K562 (cell line): ENCODE measurements around the gene TMEM242. TPM values are rescaled to one million over a fixed set of nuclear protein-coding genes. Genes with fewer than 3 reads are reported as not detected.

Experiments used
- DMBX1 ChIP-seq: fragments of 250-450 bp; sonication (Bioruptor Pico); IDR thresholded peaks from 2 replicates; pipeline ENCODE4 v1.8.0; 2022; ENCODE audit warnings: inconsistent platforms, mild to moderate bottlenecking, moderate library complexity, borderline replicate concordance
- EP300 ChIP-seq: IDR thresholded peaks from 2 replicates; pipeline ENCODE4 v1.6.1; 2012; ENCODE audit warnings: low read length, improper control_type of control experiment
- JUND ChIP-seq, 2 experiments: IDR thresholded peaks; 2 replicates in 1 of 2; 3 replicates in 1 of 2; pipeline ENCODE4 v1.6.1; 2011; ENCODE audit warnings: borderline replicate concordance in 2 of 2, low read depth in 2 of 2, low read length in 2 of 2, improper control_type of control experiment in 1 of 2, missing biosample characterization in 1 of 2, missing genetic modification characterization in 1 of 2, missing genetic modification reagents in 1 of 2
- KDM1A ChIP-seq, 2 experiments: fragments of 450-650 bp; IDR thresholded peaks; 2 replicates each; pipeline ENCODE4 v1.6.1; 2016; ENCODE audit warnings: mild to moderate bottlenecking in 2 of 2
- NFE2L1 ChIP-seq: fragments of 450-650 bp; IDR thresholded peaks from 2 replicates; pipeline ENCODE4 v1.6.1; 2016; ENCODE audit warnings: missing genetic modification characterization, low read depth, mild to moderate bottlenecking, missing compliant biosample characterization, moderate library complexity, borderline replicate concordance
- RAD21 ChIP-seq, 2 experiments: fragments of 250-450 bp in 1 of 2; fragments of 450-650 bp in 1 of 2; sonication (Bioruptor Pico) in 1 of 2; formaldehyde crosslinking in 1 of 2; IDR thresholded peaks in 1 of 2; conservative IDR thresholded peaks in 1 of 2; 2 replicates each; pipeline versions ENCODE4 v1.4.0 to v1.8.0; 2020 to 2022; ENCODE audit warnings: mild to moderate bottlenecking in 2 of 2, moderate library complexity in 1 of 2
- RBFOX2 ChIP-seq: fragments of 200-400 bp; formaldehyde crosslinking; IDR thresholded peaks from 2 replicates; pipeline ENCODE4 v1.6.1; 2017; ENCODE audit warnings: low read depth, mild to moderate bottlenecking, low read length, moderate library complexity
- SIRT6 ChIP-seq: IDR thresholded peaks from one replicate; pipeline ENCODE4 v1.6.1; 2012; ENCODE audit warnings: low read depth, mild to moderate bottlenecking, control low read depth, inconsistent platforms, low read length, moderate library complexity
- SUPT5H ChIP-seq: fragments of 450-650 bp; IDR thresholded peaks from 2 replicates; pipeline ENCODE4 v1.6.1; 2016
- ZNF146 ChIP-seq: IDR thresholded peaks from one replicate; pipeline ENCODE4 v1.6.1; 2018; ENCODE audit warnings: missing compliant biosample characterization; ENCODE audit not compliant: unreplicated experiment
- ZNF175 ChIP-seq: fragments of 200-800 bp; sonication (Bioruptor generic); IDR thresholded peaks from 2 replicates; pipeline ENCODE4 v1.6.1; 2016; ENCODE audit warnings: low read depth, mild to moderate bottlenecking, missing genetic modification characterization, missing compliant biosample characterization
- ZNF3 ChIP-seq: fragments of 250-450 bp; sonication (Bioruptor Pico); IDR thresholded peaks from 2 replicates; pipeline ENCODE4 v1.5.0; 2021; ENCODE audit warnings: mild to moderate bottlenecking, moderate library complexity
- polyA plus RNA-seq, 8 experiments: library from polyadenylated mRNA; depleted of rRNA in 4 of 8; stranded (reverse) in 5 of 8; unstranded in 3 of 8; fragments of >200 nt; fragmentation: Nextera tagmentation in 2 of 8; fragmentation: Illumina TruSeq in 1 of 8; extraction: Ambion mirVana in 2 of 8; extraction: Trizol in 1 of 8; gene quantifications; 2 replicates each; pipeline versions ENCODE4 v1.2.1 to v1.2.3, GENCODE V29; 2011 to 2014; ENCODE audit warnings: inconsistent platforms in 1 of 8, missing spikeins in 1 of 8
- total RNA-seq, 7 experiments: library from RNA; depleted of rRNA in 6 of 7; stranded (reverse); fragments of >200 nt in 6 of 7; fragmentation: Illumina TruSeq in 2 of 7; extraction: Trizol in 2 of 7; gene quantifications; 2 replicates each; pipeline versions ENCODE4 v1.2.1 to v1.2.3, GENCODE V29; 2011 to 2021; ENCODE audit warnings: low replicate concordance in 1 of 7
- TF ChIP-seq, protein P1 (sequence below), 2 experiments: IDR thresholded peaks; 2 replicates each; pipeline ENCODE4 v1.6.1; 2011; ENCODE audit warnings: borderline replicate concordance in 1 of 2, control low read depth in 1 of 2, low read depth in 1 of 2, low read length in 1 of 2, mild to moderate bottlenecking in 1 of 2, mixed read lengths in 1 of 2, moderate library complexity in 1 of 2; ENCODE audit not compliant: insufficient read depth in 1 of 2, insufficient read length in 1 of 2, poor library complexity in 1 of 2, severe bottlenecking in 1 of 2; ENCODE audit errors: extremely low read depth in 1 of 2
- TF ChIP-seq, protein P2 (sequence below), 2 experiments: fragments of 450-650 bp in 1 of 2; sonication (generic) in 1 of 2; formaldehyde crosslinking in 1 of 2; IDR thresholded peaks; 2 replicates each; pipeline versions ENCODE4 v1.7.1 to v1.9.0; 2016 to 2022; ENCODE audit warnings: inconsistent platforms in 1 of 2, mild to moderate bottlenecking in 1 of 2, missing genetic modification reagents in 1 of 2

The TMEM242 gene
- total and polyA plus RNA-seq, 9 of the 15 experiments (the other 6 are each of a cell fraction or from before 2014, with no cell fraction given), result 9.5 to 35.3 (median 16.5) TPM

DNA sequence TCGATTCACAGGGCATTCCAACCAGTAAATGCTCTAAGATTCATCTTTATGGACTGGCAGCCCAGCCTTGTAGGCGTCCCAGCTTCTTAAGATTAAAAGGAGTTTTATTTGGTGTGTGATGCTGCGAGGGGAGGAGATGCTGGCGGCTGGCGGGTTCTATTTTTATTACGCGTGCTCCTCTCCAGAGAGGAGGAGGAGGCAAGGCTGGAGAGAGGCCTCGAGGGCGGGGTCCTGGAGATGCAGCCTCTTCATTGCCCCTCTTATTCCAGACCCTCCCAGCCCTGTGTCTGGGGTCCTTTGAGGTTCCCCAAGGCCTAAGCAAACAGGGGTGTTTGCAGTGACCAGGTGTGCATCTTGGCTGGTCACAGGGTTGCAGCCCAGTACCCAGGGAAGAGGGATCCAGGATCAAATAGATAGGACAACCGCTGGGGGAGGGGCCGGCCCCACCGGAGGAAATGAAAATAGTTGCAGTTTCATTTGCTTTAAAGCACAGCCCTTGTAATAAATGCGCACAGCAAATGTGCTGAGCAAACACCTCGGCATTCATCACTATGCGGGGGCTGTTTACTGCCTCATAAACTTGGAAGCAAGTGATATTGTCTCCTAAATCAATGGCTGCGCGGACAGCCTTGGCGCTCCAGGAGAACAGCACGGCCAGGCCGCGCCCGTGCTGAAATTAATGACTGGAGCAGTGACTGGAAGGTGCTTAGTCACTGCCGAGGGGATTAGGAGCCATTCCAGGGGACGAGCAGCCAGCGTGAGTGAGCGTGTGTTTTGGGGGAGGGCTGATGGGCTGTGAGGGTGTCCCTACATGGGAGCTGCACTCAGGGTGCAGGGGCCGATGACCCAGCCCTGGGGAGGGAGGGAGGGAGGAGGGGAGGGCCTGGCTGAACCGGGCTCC lies 83.0 kb downstream of the TMEM242 start (continued):
- TF ChIP-seq JUND (IDR thresholded peaks at IDR 0.05; ENCODE audit: borderline replicate concordance, low read depth, low read length) (peak; percentile 77), JUND (tag; IDR thresholded peaks at IDR 0.05; ENCODE audit: borderline replicate concordance, low read depth, low read length) (peak; percentile 48; the same call in 1 of the 3 replicates), NFE2L1 (peak; percentile 40; the same call in 1 of the 2 replicates), DMBX1 (CRISPR knock-in tag) (0 out of 2 replicates have a peak, but pooled peaks have one; percentile 33), ZNF175 (CRISPR knock-in tag) (0 out of 2 replicates have a peak, but pooled peaks have one; percentile 20), ZNF3 (no peak), RAD21 (CRISPR knock-in tag; conservative IDR thresholded peaks at IDR 0.05 in 1 of 2, IDR thresholded peaks at IDR 0.05 in 1 of 2) (peak in 1 of 2 experiments; percentile 8; a peak in 1 of 4 replicates), KDM1A (IDR thresholded peaks at IDR 0.05) (peak in 1 of 2 experiments; percentile 78; a peak in 3 of 4 replicates), EP300 (peak; percentile 21; the same call in 1 of the 2 replicates), RBFOX2 (peak; percentile 70), SUPT5H (0 out of 2 replicates have a peak, but pooled peaks have one; percentile 28), ZNF146 (CRISPR knock-in tag) (no peak), SIRT6 (no peak)
- TF ChIP-seq, protein P1, sequence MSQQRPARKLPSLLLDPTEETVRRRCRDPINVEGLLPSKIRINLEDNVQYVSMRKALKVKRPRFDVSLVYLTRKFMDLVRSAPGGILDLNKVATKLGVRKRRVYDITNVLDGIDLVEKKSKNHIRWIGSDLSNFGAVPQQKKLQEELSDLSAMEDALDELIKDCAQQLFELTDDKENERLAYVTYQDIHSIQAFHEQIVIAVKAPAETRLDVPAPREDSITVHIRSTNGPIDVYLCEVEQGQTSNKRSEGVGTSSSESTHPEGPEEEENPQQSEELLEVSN (IDR thresholded peaks at IDR 0.05; ENCODE audit: borderline replicate concordance in 1 of 2, extremely low read depth in 1 of 2, insufficient read depth in 1 of 2, insufficient read length in 1 of 2, low read depth in 1 of 2, low read length in 1 of 2, poor library complexity in 1 of 2, severe bottlenecking in 1 of 2), result peak; percentile 43 to 52
- TF ChIP-seq, protein P2, sequence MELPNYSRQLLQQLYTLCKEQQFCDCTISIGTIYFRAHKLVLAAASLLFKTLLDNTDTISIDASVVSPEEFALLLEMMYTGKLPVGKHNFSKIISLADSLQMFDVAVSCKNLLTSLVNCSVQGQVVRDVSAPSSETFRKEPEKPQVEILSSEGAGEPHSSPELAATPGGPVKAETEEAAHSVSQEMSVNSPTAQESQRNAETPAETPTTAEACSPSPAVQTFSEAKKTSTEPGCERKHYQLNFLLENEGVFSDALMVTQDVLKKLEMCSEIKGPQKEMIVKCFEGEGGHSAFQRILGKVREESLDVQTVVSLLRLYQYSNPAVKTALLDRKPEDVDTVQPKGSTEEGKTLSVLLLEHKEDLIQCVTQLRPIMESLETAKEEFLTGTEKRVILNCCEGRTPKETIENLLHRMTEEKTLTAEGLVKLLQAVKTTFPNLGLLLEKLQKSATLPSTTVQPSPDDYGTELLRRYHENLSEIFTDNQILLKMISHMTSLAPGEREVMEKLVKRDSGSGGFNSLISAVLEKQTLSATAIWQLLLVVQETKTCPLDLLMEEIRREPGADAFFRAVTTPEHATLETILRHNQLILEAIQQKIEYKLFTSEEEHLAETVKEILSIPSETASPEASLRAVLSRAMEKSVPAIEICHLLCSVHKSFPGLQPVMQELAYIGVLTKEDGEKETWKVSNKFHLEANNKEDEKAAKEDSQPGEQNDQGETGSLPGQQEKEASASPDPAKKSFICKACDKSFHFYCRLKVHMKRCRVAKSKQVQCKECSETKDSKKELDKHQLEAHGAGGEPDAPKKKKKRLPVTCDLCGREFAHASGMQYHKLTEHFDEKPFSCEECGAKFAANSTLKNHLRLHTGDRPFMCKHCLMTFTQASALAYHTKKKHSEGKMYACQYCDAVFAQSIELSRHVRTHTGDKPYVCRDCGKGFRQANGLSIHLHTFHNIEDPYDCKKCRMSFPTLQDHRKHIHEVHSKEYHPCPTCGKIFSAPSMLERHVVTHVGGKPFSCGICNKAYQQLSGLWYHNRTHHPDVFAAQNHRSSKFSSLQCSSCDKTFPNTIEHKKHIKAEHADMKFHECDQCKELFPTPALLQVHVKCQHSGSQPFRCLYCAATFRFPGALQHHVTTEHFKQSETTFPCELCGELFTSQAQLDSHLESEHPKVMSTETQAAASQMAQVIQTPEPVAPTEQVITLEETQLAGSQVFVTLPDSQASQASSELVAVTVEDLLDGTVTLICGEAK (IDR thresholded peaks at IDR 0.05), result 0 out of 2 replicates have a peak, but pooled peaks have one; percentile 15
- TF ChIP-seq, protein P2 (CRISPR knock-in tag; IDR thresholded peaks at IDR 0.05), result no peak
